Suppressor macrophage treated with lipopolysaccharide for 1 hour (primary cell): Measurements from ENCODE around the gene B3GNT7.
"Not testable (repeated sequence)": the region's sequence is repeated elsewhere in the genome, so short reads cannot be mapped to it uniquely, and the experiment has no call there.

Source experiments
- DNase-seq, 3 donors: peaks; one replicate each; pipeline ENCODE4 v3.0.0-alpha.2; 2020 to 2022

Gene B3GNT7

GRCh38 chr2:231367178-231367577, 28.3 kb upstream of the B3GNT7 start:
- no peak for DNase-seq

- DNase-seq: no peak
Measured at GRCh38 chr2:231369580-231370428, 25.7 kb upstream of the B3GNT7 start.

- DNase-seq: no peak
Measured at GRCh38 chr2:231370429-231370748, 25.1 kb upstream of the B3GNT7 start.

GRCh38 chr2:231370749-231371429, 24.6 kb upstream of the B3GNT7 start:
- DNase-seq: no peak

- no peak for DNase-seq
Measured at GRCh38 chr2:231371430-231372054, 24.0 kb upstream of the B3GNT7 start.

GRCh38 chr2:231372326-231372725, 23.2 kb upstream of the B3GNT7 start:
- DNase-seq: no peak

GRCh38 chr2:231373184-231373583, 22.3 kb upstream of the B3GNT7 start:
- no peak for DNase-seq

- DNase-seq: no peak
Measured at GRCh38 chr2:231373786-231374349, 21.6 kb upstream of the B3GNT7 start.

- DNase-seq: no peak
Measured at GRCh38 chr2:231374771-231375170, 20.7 kb upstream of the B3GNT7 start.

GRCh38 chr2:231375994-231376615, 19.4 kb upstream of the B3GNT7 start:
- DNase-seq: not testable (repeated sequence)

- DNase-seq: no peak
Measured at GRCh38 chr2:231376857-231377256, 18.7 kb upstream of the B3GNT7 start.

GRCh38 chr2:231378026-231378722, 17.3 kb upstream of the B3GNT7 start:
- DNase-seq: no peak

- no peak for DNase-seq
Measured at GRCh38 chr2:231379266-231380215, 16.0 kb upstream of the B3GNT7 start.

- DNase-seq: no peak
Measured at GRCh38 chr2:231380307-231380706, 15.2 kb upstream of the B3GNT7 start.

- no peak for DNase-seq
Measured at GRCh38 chr2:231380991-231381847, 14.3 kb upstream of the B3GNT7 start.

GRCh38 chr2:231382116-231382515, 13.4 kb upstream of the B3GNT7 start:
- DNase-seq: no peak

GRCh38 chr2:231383416-231384108, 11.9 kb upstream of the B3GNT7 start:
- no peak for DNase-seq

GRCh38 chr2:231384109-231384435, 11.4 kb upstream of the B3GNT7 start:
- DNase-seq: no peak

GRCh38 chr2:231384970-231385369, 10.5 kb upstream of the B3GNT7 start:
- DNase-seq: peak in 2 of 3 donors; percentile 50 to 67

GRCh38 chr2:231385429-231385828, 10.1 kb upstream of the B3GNT7 start:
- no peak for DNase-seq
